Stimulated activated CD8-positive, alpha-beta memory T cell treated with anti-CD3 and anti-CD28 coated beads, Interleukin-12 subunit alpha, Interleukin-12 subunit beta, amount 100 ng/mL, for 4 hours (primary cell): ENCODE measurements around the gene PTPN6.

Source experiments
- DNase-seq: peaks from one replicate; pipeline ENCODE4 v3.0.0-alpha.2; 2020; ENCODE audit warnings: low read depth

PTPN6 gene

DNA sequence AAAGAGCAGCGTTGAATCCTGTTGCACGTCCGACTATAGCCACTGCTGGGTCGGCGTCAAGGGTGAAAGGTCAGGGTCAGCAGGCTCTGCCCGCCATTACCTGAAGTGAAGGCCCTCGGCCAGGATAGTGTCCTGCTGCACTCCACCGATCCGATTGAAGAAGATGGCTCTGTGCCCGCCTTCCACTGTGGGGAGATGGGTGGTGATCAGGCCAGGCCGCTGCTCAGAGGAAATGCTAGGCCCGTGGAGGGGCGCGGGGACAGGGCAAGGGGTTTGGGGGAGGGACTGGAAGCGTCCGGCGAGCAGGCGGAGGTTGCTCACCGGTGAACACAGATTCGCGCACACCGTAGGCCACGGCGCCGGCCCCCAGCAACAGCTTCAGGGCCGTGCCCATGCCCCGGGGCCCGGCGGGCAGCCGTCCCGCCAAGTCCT is 19.0 kb downstream of the PTPN6 start:
- DNase-seq = no peak

DNA sequence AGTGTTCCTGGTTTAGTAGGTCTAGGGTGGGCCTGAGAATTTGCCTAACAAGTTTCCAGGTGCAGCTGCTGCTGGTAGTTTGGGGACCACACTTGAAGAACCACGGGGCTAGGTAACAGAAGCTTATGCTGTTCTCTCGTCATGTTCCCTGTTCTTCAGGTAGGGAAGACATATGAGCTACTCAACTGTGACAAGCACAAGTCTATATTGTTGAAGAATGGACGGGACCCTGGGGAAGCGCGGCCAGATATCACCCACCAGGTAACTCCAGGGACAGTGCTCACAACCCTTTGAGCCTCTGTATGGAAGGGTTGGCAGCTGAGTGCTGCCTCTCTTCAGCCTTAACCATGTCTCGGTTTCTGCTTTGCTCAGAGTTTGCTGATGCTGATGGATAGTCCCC is 23.0 kb downstream of the PTPN6 start:
- DNase-seq = no peak

GRCh38 chr12:6975297-6976032 is 24.3 kb downstream of the PTPN6 start:
- DNase-seq = no peak

- DNase-seq = no peak
Measured at GRCh38 chr12:6977653-6978052, 26.5 kb downstream of the PTPN6 start.

DNA sequence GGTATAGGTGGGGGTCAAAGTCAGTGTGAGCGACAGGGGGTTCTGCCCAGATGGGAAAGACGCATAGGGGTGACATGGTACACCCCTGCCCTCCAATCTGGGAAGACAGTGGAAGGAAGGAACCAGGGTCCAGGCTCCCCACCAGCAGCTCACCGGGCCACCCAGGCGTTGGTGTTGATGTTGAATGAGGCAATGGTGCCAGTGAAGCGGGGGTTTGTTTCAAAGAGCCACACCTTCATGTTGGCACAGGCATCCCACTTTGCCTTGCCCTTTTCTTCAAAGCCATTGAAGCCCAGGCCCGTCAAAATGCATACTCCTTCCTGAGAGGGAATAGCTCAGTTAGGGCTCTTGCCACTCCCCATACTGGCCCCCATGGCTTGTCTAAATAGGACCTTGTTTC is 27.0 kb downstream of the PTPN6 start:
- no peak for DNase-seq

DNA sequence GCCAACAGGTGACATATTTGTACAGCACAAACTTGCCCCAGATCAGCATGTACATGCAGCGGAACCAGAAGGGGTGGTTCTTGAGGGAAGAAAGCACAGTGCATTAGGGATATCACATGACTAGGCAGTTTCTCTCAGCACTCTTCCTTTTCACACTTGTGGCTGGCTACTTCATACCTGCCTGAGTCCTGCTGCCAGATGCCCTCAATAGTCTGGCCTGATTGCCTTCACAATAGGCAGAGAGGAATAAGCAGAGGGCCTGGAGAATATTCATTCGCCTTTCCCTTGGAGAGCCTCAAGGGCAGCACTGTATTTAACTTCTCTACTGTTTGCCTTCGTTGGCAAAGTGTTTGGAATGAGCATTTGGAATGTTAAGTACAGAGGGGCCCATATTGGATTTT is 27.5 kb downstream of the PTPN6 start:
- DNase-seq = no peak

DNA sequence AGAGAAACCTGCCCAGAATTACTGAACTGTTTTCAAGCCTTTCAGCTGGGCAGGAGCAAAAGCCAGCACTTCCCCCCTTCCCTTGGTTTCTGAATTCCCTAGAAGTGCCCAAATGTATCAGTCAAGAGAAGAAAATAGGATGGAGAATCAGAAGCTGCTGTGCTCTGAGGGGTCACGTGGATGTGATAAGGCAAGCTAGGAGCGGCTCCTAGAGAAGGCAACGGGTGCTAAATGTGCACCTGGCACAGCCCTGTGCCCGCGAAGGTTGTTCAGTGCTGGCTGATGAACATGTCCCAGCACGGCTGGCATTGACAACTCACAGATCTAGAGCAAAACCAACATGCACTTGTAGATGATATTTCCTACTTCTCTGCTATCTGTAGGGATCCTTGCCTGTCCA is 27.9 kb downstream of the PTPN6 start:
- no peak for DNase-seq

GRCh38 chr12:6979453-6979852 is 28.3 kb downstream of the PTPN6 start:
- DNase-seq = no peak

DNA sequence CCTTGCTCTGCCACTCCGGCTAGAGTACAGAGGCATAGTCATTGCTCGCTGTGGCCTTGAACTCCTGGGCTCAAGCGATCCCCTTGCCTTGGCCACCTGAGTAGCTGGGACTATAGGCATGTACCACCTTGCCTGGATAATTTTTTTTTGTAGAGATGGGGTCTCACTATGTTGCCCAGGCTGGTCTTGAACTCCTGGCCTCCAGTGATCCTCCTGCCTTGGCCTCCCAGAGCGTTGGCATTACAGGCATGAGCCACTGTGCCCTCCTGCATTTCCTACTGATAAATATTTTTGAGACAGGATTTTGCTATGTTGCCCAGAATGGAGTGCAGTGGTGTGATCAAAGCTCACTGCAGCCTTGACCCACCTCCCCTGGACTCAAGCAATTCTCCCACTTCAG is 28.9 kb downstream of the PTPN6 start:
- DNase-seq = no peak

- no peak for DNase-seq
Measured at GRCh38 chr12:6980740-6981139, 29.6 kb downstream of the PTPN6 start.

DNA sequence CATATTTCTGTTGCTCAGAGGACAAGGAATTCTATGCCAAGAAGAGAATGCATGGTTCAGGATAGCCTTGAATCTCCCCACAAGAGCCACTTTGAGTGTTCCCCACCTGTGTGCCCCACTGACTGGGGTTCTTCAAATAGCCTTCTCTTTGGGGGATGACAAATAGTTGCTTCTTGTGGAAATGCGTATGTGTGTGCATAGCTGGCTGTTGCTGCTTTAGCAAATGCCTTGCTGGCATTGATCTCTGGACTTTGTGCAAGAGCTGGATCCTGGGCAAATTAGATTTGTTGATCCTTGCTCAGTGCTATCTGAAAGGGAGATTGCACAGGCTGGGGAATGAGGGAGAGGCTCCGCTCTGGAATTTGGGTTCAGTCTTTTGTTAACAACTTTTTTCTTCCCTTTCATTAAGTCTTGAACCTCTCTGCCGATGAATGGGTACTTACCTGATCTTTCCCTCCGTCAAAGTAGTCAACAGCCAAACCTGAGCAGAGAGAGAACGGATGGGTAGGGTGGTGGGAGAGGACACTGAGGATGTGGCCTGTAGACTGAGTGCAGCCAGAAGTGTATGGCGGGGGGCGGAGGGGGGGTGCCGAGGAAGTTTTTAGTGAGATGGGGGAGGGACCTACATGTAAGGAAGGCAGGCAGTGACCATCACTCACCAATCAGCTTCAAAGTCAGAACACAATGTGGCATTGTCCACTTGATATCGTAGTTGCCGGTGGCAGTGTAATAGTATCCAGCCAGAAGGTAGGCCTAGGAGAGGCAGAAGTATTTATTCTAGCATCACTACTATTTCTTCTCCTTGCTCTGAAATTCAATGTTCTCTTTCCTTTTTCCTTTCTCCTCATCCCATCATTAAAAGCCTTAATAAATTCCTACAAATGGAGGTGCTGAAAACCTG is 30.2 kb downstream of the PTPN6 start:
- no peak for DNase-seq

GRCh38 chr12:6982532-6982931 is 31.4 kb downstream of the PTPN6 start:
- DNase-seq = no peak

DNA sequence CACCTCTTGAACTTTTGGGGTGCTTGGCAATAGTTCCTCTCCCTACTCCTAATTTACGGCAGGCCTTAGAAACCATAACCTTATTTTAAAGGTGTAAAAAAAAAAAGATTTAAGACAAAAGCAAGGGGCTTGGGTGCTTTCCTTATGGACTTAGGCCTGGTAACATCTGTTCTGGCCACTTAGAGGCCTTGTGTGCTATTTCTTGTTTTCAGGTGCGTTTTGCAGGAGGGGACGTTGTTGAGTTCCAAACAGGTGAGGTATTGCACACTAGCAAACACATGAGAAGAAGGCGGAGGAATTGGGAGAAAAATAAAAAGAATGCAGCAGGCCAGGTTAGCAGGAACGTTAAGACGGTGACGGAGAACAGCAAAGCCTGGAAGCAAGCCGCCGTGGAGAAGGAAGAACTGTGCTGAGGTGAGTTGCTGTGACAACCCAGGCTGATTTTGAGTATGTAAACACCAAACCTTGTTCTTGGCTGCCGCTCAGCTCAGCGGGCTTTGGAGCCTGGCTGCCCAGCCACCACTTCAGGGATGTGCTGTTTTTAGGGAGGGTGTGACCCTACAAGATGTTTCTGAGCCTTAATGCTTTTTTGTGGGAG is 36.9 kb downstream of the PTPN6 start:
- DNase-seq = no peak

GRCh38 chr12:6996040-6996441 is 44.9 kb downstream of the PTPN6 start:
- DNase-seq = no peak

DNA sequence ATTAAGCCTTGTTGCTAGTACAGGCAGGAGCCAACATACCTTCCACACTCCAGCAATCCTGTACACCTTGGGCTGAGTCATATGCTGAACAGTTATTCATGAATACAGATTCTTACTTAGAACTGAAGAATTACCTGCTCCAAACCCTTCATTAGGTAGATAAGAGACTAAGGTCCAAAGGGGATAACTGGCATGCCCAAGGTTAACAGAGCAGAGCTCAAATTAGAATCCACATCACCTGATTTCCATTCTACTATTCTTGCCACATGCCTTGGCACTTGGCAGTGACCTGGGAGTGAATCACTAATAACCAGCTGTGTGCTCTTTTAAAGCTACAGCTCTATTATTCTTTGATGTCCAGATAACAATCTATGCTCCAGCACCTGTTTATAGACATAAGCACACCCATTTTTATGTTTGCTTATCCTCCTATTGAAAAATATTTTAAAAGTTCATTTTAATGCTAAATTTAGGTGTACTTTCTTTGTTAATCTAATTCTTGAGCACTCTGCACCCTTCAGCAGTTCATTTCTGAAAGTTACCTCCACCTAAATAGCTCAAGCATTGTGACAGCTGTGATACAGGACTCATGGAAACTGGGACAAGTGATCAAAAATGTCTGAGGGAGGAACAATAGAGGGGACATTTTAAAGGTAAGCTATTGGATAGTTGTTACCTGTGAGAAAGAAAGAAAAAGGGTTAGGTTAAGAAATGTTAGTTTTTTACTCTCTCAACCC is 47.7 kb downstream of the PTPN6 start:
- DNase-seq = no peak

GRCh38 chr12:7001921-7002591 is 50.9 kb downstream of the PTPN6 start:
- DNase-seq = no peak

GRCh38 chr12:7004287-7004803 is 53.2 kb downstream of the PTPN6 start:
- DNase-seq = no peak

GRCh38 chr12:7004840-7005239 is 53.7 kb downstream of the PTPN6 start:
- no peak for DNase-seq

DNA sequence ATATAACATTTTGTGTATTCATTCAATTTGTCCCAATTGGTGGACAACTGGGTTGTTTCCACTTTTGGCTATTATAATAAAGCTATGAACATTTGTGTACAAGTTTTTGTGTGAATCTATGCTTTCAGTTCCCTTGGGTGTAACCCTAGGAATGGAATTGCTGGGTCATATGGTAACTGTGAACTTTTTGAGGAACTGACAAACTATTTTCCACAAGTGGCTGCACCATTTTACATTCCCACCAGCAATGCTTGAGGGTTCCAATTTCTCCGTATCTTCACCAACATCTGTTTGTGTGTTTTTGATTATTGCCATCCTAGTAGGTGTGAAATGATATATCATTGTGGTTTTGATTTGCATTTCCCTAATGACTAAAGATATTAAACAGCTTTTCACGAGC is 54.2 kb downstream of the PTPN6 start:
- no peak for DNase-seq

GRCh38 chr12:7006639-7007038 is 55.5 kb downstream of the PTPN6 start:
- no peak for DNase-seq

- DNase-seq = no peak
Measured at GRCh38 chr12:7008864-7009263, 57.7 kb downstream of the PTPN6 start.
